Measurements from ENCODE around the gene C2CD2.

DNA sequence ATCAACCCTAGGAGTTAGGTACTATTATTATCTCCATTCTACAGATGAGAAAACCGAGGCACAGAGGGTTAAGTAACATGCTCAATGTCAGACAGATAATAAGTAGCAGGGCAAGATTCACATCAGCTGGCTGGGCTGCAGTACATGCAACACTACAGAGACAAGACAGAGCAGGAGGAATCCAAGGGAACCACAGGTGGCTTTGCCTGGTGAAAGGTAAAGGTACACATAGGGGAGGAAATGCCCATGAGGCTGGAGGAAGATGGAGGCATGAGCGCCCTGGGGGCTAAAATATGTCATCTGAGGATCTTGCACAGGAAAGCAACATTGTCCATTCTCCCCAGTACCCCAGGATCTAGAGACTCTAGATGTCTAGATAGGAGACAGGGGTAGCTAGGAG is 48.0 kb upstream of the C2CD2 start:
- no peak for TF ChIP-seq EZH2 (IDR thresholded peaks at IDR 0.05; ENCODE audit: borderline replicate concordance, low read length)
- TF ChIP-seq, protein P1, sequence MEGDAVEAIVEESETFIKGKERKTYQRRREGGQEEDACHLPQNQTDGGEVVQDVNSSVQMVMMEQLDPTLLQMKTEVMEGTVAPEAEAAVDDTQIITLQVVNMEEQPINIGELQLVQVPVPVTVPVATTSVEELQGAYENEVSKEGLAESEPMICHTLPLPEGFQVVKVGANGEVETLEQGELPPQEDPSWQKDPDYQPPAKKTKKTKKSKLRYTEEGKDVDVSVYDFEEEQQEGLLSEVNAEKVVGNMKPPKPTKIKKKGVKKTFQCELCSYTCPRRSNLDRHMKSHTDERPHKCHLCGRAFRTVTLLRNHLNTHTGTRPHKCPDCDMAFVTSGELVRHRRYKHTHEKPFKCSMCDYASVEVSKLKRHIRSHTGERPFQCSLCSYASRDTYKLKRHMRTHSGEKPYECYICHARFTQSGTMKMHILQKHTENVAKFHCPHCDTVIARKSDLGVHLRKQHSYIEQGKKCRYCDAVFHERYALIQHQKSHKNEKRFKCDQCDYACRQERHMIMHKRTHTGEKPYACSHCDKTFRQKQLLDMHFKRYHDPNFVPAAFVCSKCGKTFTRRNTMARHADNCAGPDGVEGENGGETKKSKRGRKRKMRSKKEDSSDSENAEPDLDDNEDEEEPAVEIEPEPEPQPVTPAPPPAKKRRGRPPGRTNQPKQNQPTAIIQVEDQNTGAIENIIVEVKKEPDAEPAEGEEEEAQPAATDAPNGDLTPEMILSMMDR (IDR thresholded peaks at IDR 0.05; ENCODE audit: low read length): no peak
